GM23338 (cell line): ENCODE data around the gene PDE1A. TPM values are rescaled to one million over a fixed set of nuclear protein-coding genes. Genes with fewer than 3 reads are reported as not detected.

Experiments
- ATAC-seq: fragments of 200-7000 bp; cut with Tn5 transposase; 3 replicates; pipeline ENCODE4 v1.9.1; 2020
- DNase-seq: peaks from one replicate; pipeline ENCODE4 v3.0.0-alpha.2; 2015; ENCODE audit warnings: low spot score
- H2AFZ ChIP-seq: fragments of 200-600 bp; sonication (generic); 2 replicates; pipeline ENCODE4 v1.8.0; 2016; ENCODE audit warnings: antibody characterized with exemption, mild to moderate bottlenecking, moderate library complexity
- H3F3A ChIP-seq: fragments of 200-600 bp; sonication (generic); replicated peaks from 2 replicates; pipeline ENCODE4 v1.8.0; 2017; ENCODE audit warnings: antibody characterized with exemption, mixed run types, low read depth
- H3K27ac ChIP-seq: fragments of 200-600 bp; sonication (generic); 2 replicates; pipeline ENCODE4 v1.6.1; 2016; ENCODE audit warnings: low read depth
- H3K27me3 ChIP-seq: fragments of 200-600 bp; sonication (generic); 2 replicates; pipeline ENCODE4 v1.8.0; 2016; ENCODE audit warnings: mild to moderate bottlenecking, mixed run types, moderate library complexity; ENCODE audit not compliant: insufficient read depth
- H3K36me3 ChIP-seq: fragments of 200-600 bp; sonication (generic); 2 replicates; pipeline ENCODE4 v1.8.0; 2016; ENCODE audit warnings: mild to moderate bottlenecking; ENCODE audit not compliant: insufficient read depth
- H3K4me1 ChIP-seq: fragments of 200-600 bp; sonication (generic); 2 replicates; pipeline ENCODE4 v1.8.0; 2016; ENCODE audit warnings: mild to moderate bottlenecking, moderate library complexity; ENCODE audit not compliant: insufficient read depth
- H3K4me2 ChIP-seq: fragments of 200-600 bp; sonication (generic); 2 replicates; pipeline ENCODE4 v1.7.1; 2017; ENCODE audit warnings: mixed run types
- H3K4me3 ChIP-seq: fragments of 200-600 bp; sonication (generic); 2 replicates; pipeline ENCODE4 v1.6.1; 2016; ENCODE audit warnings: mixed run types
- H3K79me2 ChIP-seq: fragments of 200-600 bp; sonication (generic); replicated peaks from 2 replicates; pipeline ENCODE4 v1.8.0; 2017; ENCODE audit warnings: mild to moderate bottlenecking; ENCODE audit not compliant: insufficient read depth
- H3K9me2 ChIP-seq: fragments of 200-600 bp; sonication (generic); 2 replicates; pipeline ENCODE4 v1.8.0; 2017; ENCODE audit not compliant: insufficient read depth
- H4K20me1 ChIP-seq: fragments of 200-600 bp; sonication (generic); replicated peaks from 2 replicates; pipeline ENCODE4 v1.8.0; 2017; ENCODE audit warnings: mild to moderate bottlenecking; ENCODE audit not compliant: insufficient read depth
- H3K27ac Mint-ChIP-seq: 2 replicates; pipeline ENCODE4 v1.8.0; 2020; ENCODE audit warnings: inconsistent platforms, mild to moderate bottlenecking, moderate library complexity, mixed read lengths
- H3K27me3 Mint-ChIP-seq: 3 replicates; pipeline ENCODE4 v1.8.0; 2022; ENCODE audit warnings: low read depth, mild to moderate bottlenecking, moderate library complexity, mixed read lengths, inconsistent platforms; ENCODE audit not compliant: insufficient read depth, poor library complexity
- H3K36me3 Mint-ChIP-seq: 3 replicates; pipeline ENCODE4 v1.8.0; 2021; ENCODE audit warnings: low read depth, mild to moderate bottlenecking, inconsistent platforms, moderate library complexity, mixed read lengths
- H3K4me1 Mint-ChIP-seq: 3 replicates; pipeline ENCODE4 v1.8.0; 2020; ENCODE audit warnings: mild to moderate bottlenecking, inconsistent platforms, mixed read lengths
- H3K4me3 Mint-ChIP-seq: 3 replicates; pipeline ENCODE4 v1.8.0; 2021; ENCODE audit warnings: moderate library complexity, mild to moderate bottlenecking, inconsistent platforms, mixed read lengths
- H3K9me3 Mint-ChIP-seq: 3 replicates; pipeline ENCODE4 v1.8.0; 2020; ENCODE audit warnings: moderate library complexity, mild to moderate bottlenecking, inconsistent platforms, mixed read lengths
- CREB1 ChIP-seq: fragments of 250-450 bp; sonication (Bioruptor Pico); IDR thresholded peaks from 2 replicates; pipeline ENCODE4 v1.5.0; 2020; ENCODE audit warnings: low read depth, mild to moderate bottlenecking, moderate library complexity
- EZH2 ChIP-seq: fragments of 200-600 bp; sonication (generic); IDR thresholded peaks from one replicate; pipeline ENCODE4 v1.8.0; 2017; ENCODE audit warnings: antibody characterized with exemption, mild to moderate bottlenecking, low read depth; ENCODE audit not compliant: unreplicated experiment
- EZH2phosphoT487 ChIP-seq: fragments of 200-600 bp; sonication (generic); IDR thresholded peaks from one replicate; pipeline ENCODE4 v1.8.1; 2018; ENCODE audit warnings: antibody characterized with exemption; ENCODE audit not compliant: unreplicated experiment
- JUNB ChIP-seq: IDR thresholded peaks from one replicate; pipeline ENCODE4 v1.6.1; 2016; ENCODE audit warnings: antibody characterized with exemption; ENCODE audit not compliant: unreplicated experiment
- NANOG ChIP-seq: IDR thresholded peaks from 2 replicates; pipeline ENCODE4 v1.6.1; 2016; ENCODE audit warnings: antibody characterized with exemption, borderline replicate concordance
- POLR2AphosphoS5 ChIP-seq: IDR thresholded peaks from 2 replicates; pipeline ENCODE4 v1.6.1; 2016; ENCODE audit warnings: antibody characterized with exemption, low read depth
- ZNF114 ChIP-seq: fragments of 250-450 bp; sonication (Bioruptor Pico); IDR thresholded peaks from 2 replicates; pipeline ENCODE4 v1.5.0; 2020; ENCODE audit warnings: mild to moderate bottlenecking, moderate library complexity
- ZNF331 ChIP-seq: fragments of 250-450 bp; sonication (Bioruptor Pico); IDR thresholded peaks from 2 replicates; pipeline ENCODE4 v1.5.0; 2020; ENCODE audit warnings: low read depth, mild to moderate bottlenecking, moderate library complexity
- polyA plus RNA-seq: library from polyadenylated mRNA; unstranded; fragments of >200 nt; fragmentation: Nextera tagmentation; extraction: Ambion mirVana; gene quantifications from 2 replicates; pipeline ENCODE4 v1.2.1, GENCODE V29; 2016
- total RNA-seq: library from RNA; depleted of rRNA; stranded (reverse); fragments of >200 nt; shearing (Covaris generic); gene quantifications from 2 replicates; pipeline ENCODE4 v1.2.3, GENCODE V29; 2014
- TF ChIP-seq, protein P1 (sequence below): fragments of 250-450 bp; sonication (Bioruptor Pico); IDR thresholded peaks from 2 replicates; pipeline ENCODE4 v1.5.0; 2020; ENCODE audit warnings: mild to moderate bottlenecking, moderate library complexity
- TF ChIP-seq, protein P2 (sequence below), 2 experiments: fragments of 200-600 bp in 1 of 2; sonication (generic) in 1 of 2; conservative IDR thresholded peaks; 2 replicates each; pipeline versions ENCODE4 v1.5.1 to v1.6.1; 2016 to 2017; ENCODE audit warnings: antibody characterized with exemption in 2 of 2, low read depth in 2 of 2, mild to moderate bottlenecking in 2 of 2, moderate library complexity in 1 of 2
- TF ChIP-seq, protein P3 (sequence below): IDR thresholded peaks from one replicate; pipeline ENCODE4 v1.6.1; 2018; ENCODE audit warnings: antibody characterized with exemption; ENCODE audit not compliant: unreplicated experiment

Gene PDE1A
- total and polyA plus RNA-seq, 2 experiments from 2014 or later = 0.28 to 0.31 TPM

DNA sequence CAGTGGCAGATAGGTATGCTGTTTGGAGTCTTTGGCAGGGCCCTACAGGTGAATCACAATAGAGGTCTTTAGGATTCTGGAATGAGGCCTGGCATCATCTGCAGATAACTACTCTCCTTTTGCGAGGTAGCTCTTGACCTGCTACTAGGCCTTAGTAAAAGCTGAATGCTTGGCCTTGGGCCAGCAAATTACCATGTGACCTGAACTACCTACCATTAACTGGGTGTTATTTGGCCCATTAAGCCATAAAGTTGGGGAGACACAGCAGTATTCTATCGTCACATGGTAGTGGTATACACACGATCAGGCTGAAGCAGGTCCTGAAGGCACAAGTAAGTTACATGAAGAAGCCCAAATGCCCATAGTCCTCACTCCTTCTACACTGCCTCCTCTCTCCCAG, 263.0 kb downstream of the PDE1A start:
- no peak overlapping the region for H3K4me3 Mint-ChIP-seq
- no peak for DNase-seq
- no peaks in the 10 kb centered on the region for H3K27me3 ChIP-seq
- H3K27ac Mint-ChIP-seq = no peak overlapping the region
- no peaks in the 10 kb centered on the region for H3K36me3 ChIP-seq
- no peak overlapping the region for H2AFZ ChIP-seq
- no peaks in the 10 kb centered on the region for H3K27me3 Mint-ChIP-seq
- TF ChIP-seq, protein P1, sequence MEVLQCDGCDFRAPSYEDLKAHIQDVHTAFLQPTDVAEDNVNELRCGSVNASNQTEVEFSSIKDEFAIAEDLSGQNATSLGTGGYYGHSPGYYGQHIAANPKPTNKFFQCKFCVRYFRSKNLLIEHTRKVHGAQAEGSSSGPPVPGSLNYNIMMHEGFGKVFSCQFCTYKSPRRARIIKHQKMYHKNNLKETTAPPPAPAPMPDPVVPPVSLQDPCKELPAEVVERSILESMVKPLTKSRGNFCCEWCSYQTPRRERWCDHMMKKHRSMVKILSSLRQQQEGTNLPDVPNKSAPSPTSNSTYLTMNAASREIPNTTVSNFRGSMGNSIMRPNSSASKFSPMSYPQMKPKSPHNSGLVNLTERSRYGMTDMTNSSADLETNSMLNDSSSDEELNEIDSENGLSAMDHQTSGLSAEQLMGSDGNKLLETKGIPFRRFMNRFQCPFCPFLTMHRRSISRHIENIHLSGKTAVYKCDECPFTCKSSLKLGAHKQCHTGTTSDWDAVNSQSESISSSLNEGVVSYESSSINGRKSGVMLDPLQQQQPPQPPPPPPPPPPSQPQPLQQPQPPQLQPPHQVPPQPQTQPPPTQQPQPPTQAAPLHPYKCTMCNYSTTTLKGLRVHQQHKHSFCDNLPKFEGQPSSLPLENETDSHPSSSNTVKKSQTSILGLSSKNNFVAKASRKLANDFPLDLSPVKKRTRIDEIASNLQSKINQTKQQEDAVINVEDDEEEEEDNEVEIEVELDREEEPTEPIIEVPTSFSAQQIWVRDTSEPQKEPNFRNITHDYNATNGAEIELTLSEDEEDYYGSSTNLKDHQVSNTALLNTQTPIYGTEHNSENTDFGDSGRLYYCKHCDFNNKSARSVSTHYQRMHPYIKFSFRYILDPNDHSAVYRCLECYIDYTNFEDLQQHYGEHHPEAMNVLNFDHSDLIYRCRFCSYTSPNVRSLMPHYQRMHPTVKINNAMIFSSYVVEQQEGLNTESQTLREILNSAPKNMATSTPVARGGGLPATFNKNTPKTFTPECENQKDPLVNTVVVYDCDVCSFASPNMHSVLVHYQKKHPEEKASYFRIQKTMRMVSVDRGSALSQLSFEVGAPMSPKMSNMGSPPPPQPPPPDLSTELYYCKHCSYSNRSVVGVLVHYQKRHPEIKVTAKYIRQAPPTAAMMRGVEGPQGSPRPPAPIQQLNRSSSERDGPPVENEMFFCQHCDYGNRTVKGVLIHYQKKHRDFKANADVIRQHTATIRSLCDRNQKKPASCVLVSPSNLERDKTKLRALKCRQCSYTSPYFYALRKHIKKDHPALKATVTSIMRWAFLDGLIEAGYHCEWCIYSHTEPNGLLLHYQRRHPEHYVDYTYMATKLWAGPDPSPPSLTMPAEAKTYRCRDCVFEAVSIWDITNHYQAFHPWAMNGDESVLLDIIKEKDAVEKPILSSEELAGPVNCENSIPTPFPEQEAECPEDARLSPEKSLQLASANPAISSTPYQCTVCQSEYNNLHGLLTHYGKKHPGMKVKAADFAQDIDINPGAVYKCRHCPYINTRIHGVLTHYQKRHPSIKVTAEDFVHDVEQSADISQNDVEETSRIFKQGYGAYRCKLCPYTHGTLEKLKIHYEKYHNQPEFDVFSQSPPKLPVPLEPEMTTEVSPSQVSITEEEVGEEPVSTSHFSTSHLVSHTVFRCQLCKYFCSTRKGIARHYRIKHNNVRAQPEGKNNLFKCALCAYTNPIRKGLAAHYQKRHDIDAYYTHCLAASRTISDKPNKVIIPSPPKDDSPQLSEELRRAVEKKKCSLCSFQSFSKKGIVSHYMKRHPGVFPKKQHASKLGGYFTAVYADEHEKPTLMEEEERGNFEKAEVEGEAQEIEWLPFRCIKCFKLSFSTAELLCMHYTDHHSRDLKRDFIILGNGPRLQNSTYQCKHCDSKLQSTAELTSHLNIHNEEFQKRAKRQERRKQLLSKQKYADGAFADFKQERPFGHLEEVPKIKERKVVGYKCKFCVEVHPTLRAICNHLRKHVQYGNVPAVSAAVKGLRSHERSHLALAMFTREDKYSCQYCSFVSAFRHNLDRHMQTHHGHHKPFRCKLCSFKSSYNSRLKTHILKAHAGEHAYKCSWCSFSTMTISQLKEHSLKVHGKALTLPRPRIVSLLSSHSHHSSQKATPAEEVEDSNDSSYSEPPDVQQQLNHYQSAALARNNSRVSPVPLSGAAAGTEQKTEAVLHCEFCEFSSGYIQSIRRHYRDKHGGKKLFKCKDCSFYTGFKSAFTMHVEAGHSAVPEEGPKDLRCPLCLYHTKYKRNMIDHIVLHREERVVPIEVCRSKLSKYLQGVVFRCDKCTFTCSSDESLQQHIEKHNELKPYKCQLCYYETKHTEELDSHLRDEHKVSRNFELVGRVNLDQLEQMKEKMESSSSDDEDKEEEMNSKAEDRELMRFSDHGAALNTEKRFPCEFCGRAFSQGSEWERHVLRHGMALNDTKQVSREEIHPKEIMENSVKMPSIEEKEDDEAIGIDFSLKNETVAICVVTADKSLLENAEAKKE (CRISPR knock-in tag) = no peak
- TF ChIP-seq, protein P2, sequence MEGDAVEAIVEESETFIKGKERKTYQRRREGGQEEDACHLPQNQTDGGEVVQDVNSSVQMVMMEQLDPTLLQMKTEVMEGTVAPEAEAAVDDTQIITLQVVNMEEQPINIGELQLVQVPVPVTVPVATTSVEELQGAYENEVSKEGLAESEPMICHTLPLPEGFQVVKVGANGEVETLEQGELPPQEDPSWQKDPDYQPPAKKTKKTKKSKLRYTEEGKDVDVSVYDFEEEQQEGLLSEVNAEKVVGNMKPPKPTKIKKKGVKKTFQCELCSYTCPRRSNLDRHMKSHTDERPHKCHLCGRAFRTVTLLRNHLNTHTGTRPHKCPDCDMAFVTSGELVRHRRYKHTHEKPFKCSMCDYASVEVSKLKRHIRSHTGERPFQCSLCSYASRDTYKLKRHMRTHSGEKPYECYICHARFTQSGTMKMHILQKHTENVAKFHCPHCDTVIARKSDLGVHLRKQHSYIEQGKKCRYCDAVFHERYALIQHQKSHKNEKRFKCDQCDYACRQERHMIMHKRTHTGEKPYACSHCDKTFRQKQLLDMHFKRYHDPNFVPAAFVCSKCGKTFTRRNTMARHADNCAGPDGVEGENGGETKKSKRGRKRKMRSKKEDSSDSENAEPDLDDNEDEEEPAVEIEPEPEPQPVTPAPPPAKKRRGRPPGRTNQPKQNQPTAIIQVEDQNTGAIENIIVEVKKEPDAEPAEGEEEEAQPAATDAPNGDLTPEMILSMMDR (conservative IDR thresholded peaks at IDR 0.05; ENCODE audit: low read depth in 2 of 2) = no peak
- TF ChIP-seq POLR2AphosphoS5 (no peak), EZH2 (no peak), EZH2phosphoT487 (no peak), ZNF114 (CRISPR knock-in tag) (no peak), NANOG (no peak), JUNB (no peak), CREB1 (CRISPR knock-in tag) (no peak), ZNF331 (CRISPR knock-in tag) (no peak)
- TF ChIP-seq, protein P3, sequence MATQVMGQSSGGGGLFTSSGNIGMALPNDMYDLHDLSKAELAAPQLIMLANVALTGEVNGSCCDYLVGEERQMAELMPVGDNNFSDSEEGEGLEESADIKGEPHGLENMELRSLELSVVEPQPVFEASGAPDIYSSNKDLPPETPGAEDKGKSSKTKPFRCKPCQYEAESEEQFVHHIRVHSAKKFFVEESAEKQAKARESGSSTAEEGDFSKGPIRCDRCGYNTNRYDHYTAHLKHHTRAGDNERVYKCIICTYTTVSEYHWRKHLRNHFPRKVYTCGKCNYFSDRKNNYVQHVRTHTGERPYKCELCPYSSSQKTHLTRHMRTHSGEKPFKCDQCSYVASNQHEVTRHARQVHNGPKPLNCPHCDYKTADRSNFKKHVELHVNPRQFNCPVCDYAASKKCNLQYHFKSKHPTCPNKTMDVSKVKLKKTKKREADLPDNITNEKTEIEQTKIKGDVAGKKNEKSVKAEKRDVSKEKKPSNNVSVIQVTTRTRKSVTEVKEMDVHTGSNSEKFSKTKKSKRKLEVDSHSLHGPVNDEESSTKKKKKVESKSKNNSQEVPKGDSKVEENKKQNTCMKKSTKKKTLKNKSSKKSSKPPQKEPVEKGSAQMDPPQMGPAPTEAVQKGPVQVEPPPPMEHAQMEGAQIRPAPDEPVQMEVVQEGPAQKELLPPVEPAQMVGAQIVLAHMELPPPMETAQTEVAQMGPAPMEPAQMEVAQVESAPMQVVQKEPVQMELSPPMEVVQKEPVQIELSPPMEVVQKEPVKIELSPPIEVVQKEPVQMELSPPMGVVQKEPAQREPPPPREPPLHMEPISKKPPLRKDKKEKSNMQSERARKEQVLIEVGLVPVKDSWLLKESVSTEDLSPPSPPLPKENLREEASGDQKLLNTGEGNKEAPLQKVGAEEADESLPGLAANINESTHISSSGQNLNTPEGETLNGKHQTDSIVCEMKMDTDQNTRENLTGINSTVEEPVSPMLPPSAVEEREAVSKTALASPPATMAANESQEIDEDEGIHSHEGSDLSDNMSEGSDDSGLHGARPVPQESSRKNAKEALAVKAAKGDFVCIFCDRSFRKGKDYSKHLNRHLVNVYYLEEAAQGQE = no peak
- H3K36me3 Mint-ChIP-seq = no peaks in the 10 kb centered on the region
- no peaks in the 10 kb centered on the region for H4K20me1 ChIP-seq
- no peak overlapping the region for H3K27ac ChIP-seq
- peaks cover 8% of the 10 kb centered on the region; the same call in 1 of the 2 replicates for H3K9me2 ChIP-seq
- ATAC-seq = no peak
- H3K4me3 ChIP-seq = no peak overlapping the region
- no peak overlapping the region for H3K4me2 ChIP-seq
- no peaks in the 10 kb centered on the region for H3K4me1 ChIP-seq
- no peaks in the 10 kb centered on the region for H3K79me2 ChIP-seq
- H3F3A ChIP-seq = no peaks in the 10 kb centered on the region
- H3K4me1 Mint-ChIP-seq = no peaks in the 10 kb centered on the region
- H3K9me3 Mint-ChIP-seq = no peaks in the 10 kb centered on the region
